Naive thymus-derived CD4-positive, alpha-beta T cell (primary cell): ENCODE measurements around the gene HADHB. TPM values are rescaled to one million over a fixed set of nuclear protein-coding genes. Genes with fewer than 3 reads are reported as not detected.

Experiments used
- polyA plus RNA-seq, 2 donors: library from polyadenylated mRNA; unstranded; fragments of 300-500 nt; fragmentation: Illumina TruSeq; gene quantifications; one replicate each; pipeline ENCODE4 v1.2.3, GENCODE V29; 2021
- total RNA-seq, 6 experiments: library from RNA in 5 of 6; stranded (reverse) in 5 of 6; gene quantifications; 1 replicate in 5 of 6; 2 replicates in 1 of 6; pipeline ENCODE4 v1.2.3 and lab custom pipeline; 2021 to 2026

Gene HADHB
- total and polyA plus RNA-seq, 7 experiments from 2014 or later, result 38.1 to 112 (median 65.7) TPM

Other genes starting within 250 kb of the HADHB start
- 100 to 1,000 TPM in 1 of 5 experiments, 10 to 100 TPM in 4; 25.6 to 108 (median 60.5) TPM for gene RAB10, start 210.9 kb upstream of the HADHB start, total RNA-seq
- gene RAB10, start 210.9 kb upstream of the HADHB start, polyA plus RNA-seq, result 10 to 100 TPM; 56.1 to 73.2 TPM
- 1 to 10 TPM; 4.5 to 8.4 (median 4.9) TPM for gene GAREM2, start 71.9 kb upstream of the HADHB start, total RNA-seq
- 1 to 10 TPM; 2.4 to 2.6 TPM for gene GAREM2, start 71.9 kb upstream of the HADHB start, polyA plus RNA-seq
- 100 to 1,000 TPM in 3 of 5 experiments, 10 to 100 TPM in 2; 83.8 to 111 (median 102) TPM for gene HADHA, start 307 bp upstream of the HADHB start, total RNA-seq
- 100 to 1,000 TPM; 116 to 150 TPM for gene HADHA, start 307 bp upstream of the HADHB start, polyA plus RNA-seq
- 10 to 100 TPM; 19.0 to 33.6 (median 22.4) TPM for gene SELENOI, start 101.2 kb downstream of the HADHB start, total RNA-seq
- gene SELENOI, start 101.2 kb downstream of the HADHB start, polyA plus RNA-seq, result 1 to 10 TPM; 3.4 to 5.6 TPM
- 1 to 10 TPM; 1.2 to 5.0 (median 2.6) TPM for gene ADGRF3, start 101.8 kb downstream of the HADHB start, total RNA-seq
- gene ADGRF3, start 101.8 kb downstream of the HADHB start, polyA plus RNA-seq, result under 1 TPM; 0.09 to 0.47 TPM
- gene DRC1, start 157.0 kb downstream of the HADHB start, total RNA-seq, result under 1 TPM in 1 of 5 experiments, not detected in 4; 0.29 TPM
- not detected for gene DRC1, start 157.0 kb downstream of the HADHB start, polyA plus RNA-seq
- gene OTOF, start 233.2 kb downstream of the HADHB start, total RNA-seq, result 10 to 100 TPM in 1 of 5 experiments, under 1 TPM in 3, not detected in 1; 0.16 to 14.8 (median 0.71) TPM
- gene OTOF, start 233.2 kb downstream of the HADHB start, polyA plus RNA-seq, result under 1 TPM in 1 of 2 donors, not detected in 1; 0.22 TPM